Liver (tissue), 2 donors: ENCODE results near the gene JAKMIP2.

Experiments
- CTCF ChIP-seq: fragments of 150-350 bp; IDR thresholded peaks from 2 replicates; pipeline ENCODE4 v1.5.1; 2017; ENCODE audit warnings: improper control_type of control experiment, low read depth, low read length; ENCODE audit not compliant: missing input control
- FOXA1 ChIP-seq: IDR thresholded peaks from 2 replicates; pipeline ENCODE4 v1.6.1; 2016; ENCODE audit warnings: antibody characterized with exemption
- REST ChIP-seq: IDR thresholded peaks from 2 replicates; pipeline ENCODE4 v1.6.1; 2016; ENCODE audit warnings: antibody characterized with exemption, mild to moderate bottlenecking
- YY1 ChIP-seq: IDR thresholded peaks from 2 replicates; pipeline ENCODE4 v1.6.1; 2016; ENCODE audit warnings: antibody characterized with exemption, mild to moderate bottlenecking
- donor health status: healthy.

GRCh38 chr5:147784146-147784987, 1.8 kb upstream of the JAKMIP2 start:
- TF ChIP-seq CTCF (no peak), YY1 (no peak), REST (no peak), FOXA1 (no peak)
